Astrocyte of the cerebellum (primary cell): ENCODE measurements around the gene EAPP.
"Not testable (repeated sequence)": the region's sequence is repeated elsewhere in the genome, so short reads cannot be mapped to it uniquely, and the experiment has no call there.

Experiments used
- DNase-seq: peaks from one replicate; pipeline ENCODE4 v3.0.0-alpha.2; 2011; ENCODE audit warnings: low read depth
- H3K4me3 ChIP-seq: 2 replicates; pipeline ENCODE4 v1.5.1; 2011; ENCODE audit warnings: mild to moderate bottlenecking, low read depth, low read length, moderate library complexity
- CTCF ChIP-seq: IDR thresholded peaks from 2 replicates; pipeline ENCODE4 v1.5.1; 2012; ENCODE audit warnings: low read length, low read depth, moderate library complexity, mild to moderate bottlenecking; ENCODE audit errors: missing control alignments
- in situ Hi-C: cut with HindIII; loops from 2 replicates; pipeline ENCODE4 v1.10.0; 2017; ENCODE audit warnings: low sequenced_read_pairs

EAPP gene

GRCh38 chr14:34540181-34541059 is 919 bp upstream of the EAPP start:
- DNase-seq, in situ Hi-C loops: not testable (repeated sequence)
- H3K4me3 ChIP-seq, result peak overlapping the region; percentile 74

GRCh38 chr14:34538871-34539406 is 562 bp downstream of the EAPP start:
- in situ Hi-C loops, result loop anchor here (5.0 kb wide), 1 partner anchor 87 kb away; no protein-coding TSS in a partner anchor
- no peak for DNase-seq
- no peak for TF ChIP-seq CTCF
- H3K4me3 ChIP-seq, result peak overlapping the region; percentile 74

GRCh38 chr14:34538096-34538495 is 1.4 kb downstream of the EAPP start:
- peak overlapping the region; percentile 74 for H3K4me3 ChIP-seq
- in situ Hi-C loops, result loop anchor here (5.0 kb wide), 1 partner anchor 86 kb away; no protein-coding TSS in a partner anchor
- not testable (repeated sequence) for DNase-seq

GRCh38 chr14:34537677-34538009 is 1.9 kb downstream of the EAPP start:
- in situ Hi-C loops, result loop anchor here (5.0 kb wide), 1 partner anchor 85 kb away; no protein-coding TSS in a partner anchor
- no peak for DNase-seq
- H3K4me3 ChIP-seq, result peak overlapping the region; percentile 74
- no peak for TF ChIP-seq CTCF

GRCh38 chr14:34536951-34537676 is 2.4 kb downstream of the EAPP start:
- H3K4me3 ChIP-seq, result no peak overlapping the region
- peak; percentile 64 for DNase-seq
- in situ Hi-C loops, result loop anchor here (5.0 kb wide), 1 partner anchor 85 kb away; no protein-coding TSS in a partner anchor
- no peak for TF ChIP-seq CTCF

GRCh38 chr14:34527591-34527990 is 11.9 kb downstream of the EAPP start:
- in situ Hi-C loops, result no loop called here
- no peak for TF ChIP-seq CTCF
- no peak for DNase-seq
- no peak overlapping the region for H3K4me3 ChIP-seq

GRCh38 chr14:34524216-34524615 is 15.3 kb downstream of the EAPP start:
- DNase-seq, in situ Hi-C loops, H3K4me3 ChIP-seq: not testable (repeated sequence)

- no peak overlapping the region for H3K4me3 ChIP-seq
- TF ChIP-seq CTCF, result no peak
- in situ Hi-C loops, result no loop called here
- DNase-seq, result no peak
Measured at GRCh38 chr14:34522496-34522895, 17.0 kb downstream of the EAPP start.

GRCh38 chr14:34521071-34521470 is 18.4 kb downstream of the EAPP start:
- DNase-seq, in situ Hi-C loops, H3K4me3 ChIP-seq: not testable (repeated sequence)

- in situ Hi-C loops, DNase-seq, H3K4me3 ChIP-seq: not testable (repeated sequence)
Measured at GRCh38 chr14:34520304-34520970, 19.1 kb downstream of the EAPP start.
